Omental fat pad (tissue), 4 donors: ENCODE measurements around the gene SLC1A4. TPM values are rescaled to one million over a fixed set of nuclear protein-coding genes. Genes with fewer than 3 reads are reported as not detected.
"Not testable (repeated sequence)": the region's sequence is repeated elsewhere in the genome, so short reads cannot be mapped to it uniquely, and the experiment has no call there.

ENCODE experiments used
- ATAC-seq: fragments of 150-250 bp; one replicate; pipeline ENCODE4 v1.9.1; 2016; ENCODE audit warnings: mild to moderate bottlenecking, moderate library complexity; ENCODE audit not compliant: low FRiP score
- DNase-seq: peaks from one replicate; pipeline ENCODE4 v3.0.0-alpha.2; 2019; ENCODE audit warnings: low spot score
- CTCF ChIP-seq, 3 donors: fragments of 450-650 bp; IDR thresholded peaks; one replicate each; pipeline ENCODE4 v1.5.1; 2016 to 2017; ENCODE audit warnings: antibody characterized with exemption in 3 of 3, mild to moderate bottlenecking in 3 of 3, moderate library complexity in 2 of 3
- total RNA-seq, 4 donors: library from RNA; depleted of rRNA; stranded (reverse); fragments of >200 nt; gene quantifications; one replicate each; pipeline ENCODE4 v1.1.0, GENCODE V29; 2016

Gene SLC1A4
- total RNA-seq, 4 donors from 2014 or later, result 6.5 to 14.4 (median 7.0) TPM

GRCh38 chr2:65000644-65001043 lies 11.4 kb downstream of the SLC1A4 start:
- DNase-seq (no peak), ATAC-seq (no peak)
- no peak for TF ChIP-seq CTCF (IDR thresholded peaks at IDR 0.05)

GRCh38 chr2:65003037-65003436 lies 13.8 kb downstream of the SLC1A4 start:
- TF ChIP-seq CTCF (IDR thresholded peaks at IDR 0.05), result no peak
- no peak for ATAC-seq
- DNase-seq, result no peak

- ATAC-seq, result not testable (repeated sequence)
These were observed 15.0 kb downstream of the SLC1A4 start for GRCh38 chr2:65004232-65004631.

GRCh38 chr2:65013776-65014175 lies 24.6 kb downstream of the SLC1A4 start:
- ATAC-seq, result no peak
- no peak for DNase-seq
- no peak for TF ChIP-seq CTCF (IDR thresholded peaks at IDR 0.05)

More at GRCh38 chr2:65004232-65004631, 15.0 kb downstream of the SLC1A4 start:
- not testable (repeated sequence) for DNase-seq

- ATAC-seq, result no peak
- no peak for DNase-seq
- TF ChIP-seq CTCF (IDR thresholded peaks at IDR 0.05), result no peak
These were observed 26.5 kb downstream of the SLC1A4 start for GRCh38 chr2:65015731-65016130.

GRCh38 chr2:65016789-65017188 lies 27.6 kb downstream of the SLC1A4 start:
- no peak for TF ChIP-seq CTCF (IDR thresholded peaks at IDR 0.05)
- ATAC-seq (no peak), DNase-seq (no peak)

GRCh38 chr2:65017335-65017734 lies 28.1 kb downstream of the SLC1A4 start:
- TF ChIP-seq CTCF (IDR thresholded peaks at IDR 0.05), result no peak
- no peak for ATAC-seq
- DNase-seq, result no peak

- DNase-seq (no peak), ATAC-seq (no peak)
- no peak for TF ChIP-seq CTCF (IDR thresholded peaks at IDR 0.05)
These were observed 29.0 kb downstream of the SLC1A4 start for GRCh38 chr2:65018141-65018582.
